Neural progenitor cell (in vitro differentiated cells): Measurements from ENCODE around the gene GSX2. TPM values are rescaled to one million over a fixed set of nuclear protein-coding genes. Genes with fewer than 3 reads are reported as not detected.
"Not testable (repeated sequence)": the region's sequence is repeated elsewhere in the genome, so short reads cannot be mapped to it uniquely, and the experiment has no call there.

Experiments
- DNase-seq: peaks from one replicate; pipeline ENCODE4 v3.0.0-alpha.2; 2016; ENCODE audit warnings: low spot score
- H2AFZ ChIP-seq: fragments of 200-600 bp; sonication (generic); replicated peaks from 2 replicates; pipeline ENCODE4 v1.6.1; 2016; ENCODE audit warnings: antibody characterized with exemption
- H3F3A ChIP-seq: fragments of 200-600 bp; sonication (generic); 2 replicates; pipeline ENCODE4 v1.6.1; 2016; ENCODE audit warnings: antibody characterized with exemption, low read depth
- H3K27ac ChIP-seq: fragments of 200-600 bp; sonication (generic); 2 replicates; pipeline ENCODE4 v1.5.1; 2016; ENCODE audit warnings: mild to moderate bottlenecking
- H3K27me3 ChIP-seq: fragments of 200-600 bp; sonication (generic); 2 replicates; pipeline ENCODE4 v1.6.1; 2016; ENCODE audit warnings: mild to moderate bottlenecking, moderate library complexity
- H3K36me3 ChIP-seq: fragments of 200-600 bp; sonication (generic); 2 replicates; pipeline ENCODE4 v1.5.1; 2016
- H3K4me1 ChIP-seq: fragments of 200-600 bp; sonication (generic); 2 replicates; pipeline ENCODE4 v1.6.1; 2016; ENCODE audit warnings: mixed run types
- H3K4me2 ChIP-seq: fragments of 200-600 bp; sonication (generic); 2 replicates; pipeline ENCODE4 v1.6.1; 2016
- H3K4me3 ChIP-seq: fragments of 200-600 bp; sonication (generic); 2 replicates; pipeline ENCODE4 v1.5.1; 2016
- H3K79me2 ChIP-seq: fragments of 200-600 bp; sonication (generic); 2 replicates; pipeline ENCODE4 v1.6.1; 2016; ENCODE audit warnings: low read depth
- H3K9ac ChIP-seq: fragments of 200-600 bp; sonication (generic); 2 replicates; pipeline ENCODE4 v1.6.1; 2016
- H3K9me3 ChIP-seq: fragments of 200-600 bp; sonication (generic); 2 replicates; pipeline ENCODE4 v1.5.1; 2016; ENCODE audit warnings: low read depth
- H4K20me1 ChIP-seq: fragments of 200-600 bp; sonication (generic); 2 replicates; pipeline ENCODE4 v1.6.1; 2016; ENCODE audit warnings: low read depth
- H3K27ac Mint-ChIP-seq: 3 replicates; pipeline ENCODE4 v1.8.0; 2021; ENCODE audit warnings: mixed read lengths
- H3K27me3 Mint-ChIP-seq: 2 replicates; pipeline ENCODE4 v1.8.0; 2022; ENCODE audit warnings: low read depth, mild to moderate bottlenecking, inconsistent platforms, moderate library complexity, mixed read lengths; ENCODE audit not compliant: insufficient read depth
- H3K36me3 Mint-ChIP-seq: 3 replicates; pipeline ENCODE4 v1.8.0; 2021; ENCODE audit warnings: mixed read lengths
- H3K4me1 Mint-ChIP-seq: 3 replicates; pipeline ENCODE4 v1.8.0; 2021; ENCODE audit warnings: mixed read lengths
- H3K4me3 Mint-ChIP-seq: 3 replicates; pipeline ENCODE4 v1.8.0; 2021; ENCODE audit warnings: mild to moderate bottlenecking, moderate library complexity, mixed read lengths
- H3K9me3 Mint-ChIP-seq: 3 replicates; pipeline ENCODE4 v1.8.0; 2020; ENCODE audit warnings: mixed read lengths
- EZH2 ChIP-seq: fragments of 200-600 bp; sonication (generic); IDR thresholded peaks from 2 replicates; pipeline ENCODE4 v1.6.1; 2017; ENCODE audit warnings: antibody characterized with exemption, mild to moderate bottlenecking, moderate library complexity
- EZH2phosphoT487 ChIP-seq: fragments of 200-600 bp; sonication (generic); IDR thresholded peaks from 2 replicates; pipeline ENCODE4 v1.6.1; 2017; ENCODE audit warnings: antibody characterized with exemption
- total RNA-seq: library from RNA; depleted of rRNA; stranded (reverse); fragments of >200 nt; gene quantifications from 2 replicates; pipeline ENCODE4 v1.2.3, GENCODE V29; 2015; ENCODE audit warnings: low replicate concordance
- TF ChIP-seq, protein P1 (sequence below): fragments of 200-600 bp; sonication (generic); IDR thresholded peaks from 2 replicates; pipeline ENCODE4 v1.5.1; 2017; ENCODE audit warnings: antibody characterized with exemption, mild to moderate bottlenecking

Gene GSX2
- total RNA-seq, 1 donor from 2014 or later, result not detected

GRCh38 chr4:54110019-54110416, 10.1 kb downstream of the GSX2 start:
- H3K36me3 Mint-ChIP-seq, result no peaks in the 10 kb centered on the region
- no peaks in the 10 kb centered on the region for H3K9me3 Mint-ChIP-seq
- peak; percentile 43 for DNase-seq
- peaks cover 55% of the 10 kb centered on the region for H3K27me3 Mint-ChIP-seq
- H3K27ac Mint-ChIP-seq, result no peak overlapping the region
- peak overlapping the region; percentile 50 for H3K4me3 Mint-ChIP-seq
- Histone ChIP-seq H4K20me1 (peaks cover 41% of the 10 kb centered on the region), H3K4me1 (peaks cover 46% of the 10 kb centered on the region), H3K4me3 (peak overlapping the region; percentile 42), H2AFZ (no peak overlapping the region), H3K9ac (no peak overlapping the region), H3K4me2 (peak overlapping the region; percentile 88), H3K79me2 (no peaks in the 10 kb centered on the region), H3F3A (peaks cover 49% of the 10 kb centered on the region), H3K27me3 (peaks cover 82% of the 10 kb centered on the region), H3K27ac (no peak overlapping the region), H3K9me3 (no peaks in the 10 kb centered on the region), H3K36me3 (no peaks in the 10 kb centered on the region)
- peaks cover 30% of the 10 kb centered on the region for H3K4me1 Mint-ChIP-seq
- TF ChIP-seq, protein P1, sequence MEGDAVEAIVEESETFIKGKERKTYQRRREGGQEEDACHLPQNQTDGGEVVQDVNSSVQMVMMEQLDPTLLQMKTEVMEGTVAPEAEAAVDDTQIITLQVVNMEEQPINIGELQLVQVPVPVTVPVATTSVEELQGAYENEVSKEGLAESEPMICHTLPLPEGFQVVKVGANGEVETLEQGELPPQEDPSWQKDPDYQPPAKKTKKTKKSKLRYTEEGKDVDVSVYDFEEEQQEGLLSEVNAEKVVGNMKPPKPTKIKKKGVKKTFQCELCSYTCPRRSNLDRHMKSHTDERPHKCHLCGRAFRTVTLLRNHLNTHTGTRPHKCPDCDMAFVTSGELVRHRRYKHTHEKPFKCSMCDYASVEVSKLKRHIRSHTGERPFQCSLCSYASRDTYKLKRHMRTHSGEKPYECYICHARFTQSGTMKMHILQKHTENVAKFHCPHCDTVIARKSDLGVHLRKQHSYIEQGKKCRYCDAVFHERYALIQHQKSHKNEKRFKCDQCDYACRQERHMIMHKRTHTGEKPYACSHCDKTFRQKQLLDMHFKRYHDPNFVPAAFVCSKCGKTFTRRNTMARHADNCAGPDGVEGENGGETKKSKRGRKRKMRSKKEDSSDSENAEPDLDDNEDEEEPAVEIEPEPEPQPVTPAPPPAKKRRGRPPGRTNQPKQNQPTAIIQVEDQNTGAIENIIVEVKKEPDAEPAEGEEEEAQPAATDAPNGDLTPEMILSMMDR, result no peak
- no peak for TF ChIP-seq EZH2
- TF ChIP-seq EZH2phosphoT487, result no peak

DNA sequence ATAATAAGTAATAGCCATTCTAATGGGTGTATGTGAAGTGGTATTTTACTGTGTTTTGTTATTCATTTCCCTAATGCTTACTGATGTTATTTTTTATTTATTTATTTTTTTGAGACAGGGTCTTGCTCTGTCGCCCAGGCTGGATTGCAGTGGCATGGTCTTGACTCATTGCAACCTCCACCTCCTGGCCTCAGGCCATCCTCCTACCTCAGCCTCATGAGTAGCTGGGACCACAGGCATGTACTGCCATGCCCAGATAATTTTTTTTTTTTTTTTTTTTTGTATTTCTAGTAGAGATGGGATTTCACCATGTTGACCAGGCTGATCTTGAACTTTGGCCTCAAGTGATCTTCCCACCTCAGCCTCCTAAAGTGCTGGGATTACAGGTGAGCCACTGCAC, 13.2 kb downstream of the GSX2 start:
- Mint-ChIP-seq H3K27me3 (peaks cover 27% of the 10 kb centered on the region), H3K4me1 (peaks cover 18% of the 10 kb centered on the region)
- H3K36me3 Mint-ChIP-seq, H2AFZ ChIP-seq, H3K36me3 ChIP-seq, H3K4me3 Mint-ChIP-seq, H3K4me2 ChIP-seq, H3K4me3 ChIP-seq, H3K27ac Mint-ChIP-seq, DNase-seq, H3K27ac ChIP-seq, H3K9me3 Mint-ChIP-seq, H3K9ac ChIP-seq, H3K9me3 ChIP-seq, H3K79me2 ChIP-seq: not testable (repeated sequence)
- peaks cover 22% of the 10 kb centered on the region for H3K4me1 ChIP-seq
- peaks cover 29% of the 10 kb centered on the region for H3F3A ChIP-seq
- H4K20me1 ChIP-seq, result peaks cover 12% of the 10 kb centered on the region
- peaks cover 50% of the 10 kb centered on the region for H3K27me3 ChIP-seq

GRCh38 chr4:54116246-54116645, 16.3 kb downstream of the GSX2 start:
- H3K9me3 Mint-ChIP-seq, H3K9ac ChIP-seq, H3K27ac Mint-ChIP-seq, H3K4me3 Mint-ChIP-seq, H3K27ac ChIP-seq, H3K9me3 ChIP-seq, H3K4me2 ChIP-seq, H3K79me2 ChIP-seq, H3K36me3 ChIP-seq, H3K4me1 ChIP-seq, H3F3A ChIP-seq, H3K36me3 Mint-ChIP-seq, H3K27me3 Mint-ChIP-seq, H3K4me1 Mint-ChIP-seq, DNase-seq, H3K4me3 ChIP-seq, H4K20me1 ChIP-seq, H2AFZ ChIP-seq: not testable (repeated sequence)
- peaks cover 20% of the 10 kb centered on the region for H3K27me3 ChIP-seq

- Histone ChIP-seq H3K27ac (no peak overlapping the region), H3K4me3 (no peak overlapping the region), H3F3A (no peaks in the 10 kb centered on the region), H3K36me3 (no peaks in the 10 kb centered on the region), H3K4me1 (no peaks in the 10 kb centered on the region), H3K27me3 (no peaks in the 10 kb centered on the region), H3K4me2 (no peak overlapping the region), H3K79me2 (no peaks in the 10 kb centered on the region), H4K20me1 (no peaks in the 10 kb centered on the region), H2AFZ (no peak overlapping the region), H3K9ac (no peak overlapping the region), H3K9me3 (no peaks in the 10 kb centered on the region)
- Mint-ChIP-seq H3K36me3 (no peaks in the 10 kb centered on the region), H3K4me3 (no peak overlapping the region), H3K4me1 (no peaks in the 10 kb centered on the region), H3K9me3 (no peaks in the 10 kb centered on the region), H3K27me3 (no peaks in the 10 kb centered on the region), H3K27ac (no peak overlapping the region)
- TF ChIP-seq, protein P1, result no peak
- TF ChIP-seq EZH2phosphoT487, result no peak
- no peak for TF ChIP-seq EZH2
- no peak for DNase-seq
Measured at GRCh38 chr4:54118850-54119589, 19.1 kb downstream of the GSX2 start.
